Bronchial epithelial cell (primary cell): Measurements from ENCODE around the gene EXOC6B. TPM values are rescaled to one million over a fixed set of nuclear protein-coding genes. Genes with fewer than 3 reads are reported as not detected.

Source experiments
- DNase-seq: peaks from one replicate; pipeline ENCODE4 v3.0.0-alpha.2; 2010; ENCODE audit warnings: low read depth
- FAIRE-seq: peaks from 2 replicates; lab custom pipeline; 2011; peaks lifted over from hg19 to GRCh38; lab: Jason Lieb, UNC
- H3K27me3 ChIP-seq: 2 replicates; pipeline ENCODE4 v1.5.1; 2011; ENCODE audit warnings: low read length; ENCODE audit not compliant: control insufficient read depth, insufficient read depth
- H3K36me3 ChIP-seq: 2 replicates; pipeline ENCODE4 v1.5.1; 2011; ENCODE audit warnings: low read length; ENCODE audit not compliant: control insufficient read depth, insufficient read depth
- H3K4me3 ChIP-seq: 2 replicates; pipeline ENCODE4 v1.5.1; 2011; ENCODE audit warnings: mild to moderate bottlenecking, low read depth, low read length, control low read depth
- total RNA-seq: library from RNA; depleted of rRNA; stranded (reverse); fragments of >200 nt; gene quantifications from 2 replicates; pipeline ENCODE4 v1.2.1, GENCODE V29; 2014
- TF ChIP-seq, protein P1 (sequence below): IDR thresholded peaks from 2 replicates; pipeline ENCODE4 v1.5.1; 2011; ENCODE audit warnings: mild to moderate bottlenecking, moderate library complexity, low read length, control low read depth, inconsistent platforms; ENCODE audit not compliant: insufficient read depth, severe bottlenecking

Gene EXOC6B
- total RNA-seq, 1 donor from 2014 or later: 26.9 TPM

DNA sequence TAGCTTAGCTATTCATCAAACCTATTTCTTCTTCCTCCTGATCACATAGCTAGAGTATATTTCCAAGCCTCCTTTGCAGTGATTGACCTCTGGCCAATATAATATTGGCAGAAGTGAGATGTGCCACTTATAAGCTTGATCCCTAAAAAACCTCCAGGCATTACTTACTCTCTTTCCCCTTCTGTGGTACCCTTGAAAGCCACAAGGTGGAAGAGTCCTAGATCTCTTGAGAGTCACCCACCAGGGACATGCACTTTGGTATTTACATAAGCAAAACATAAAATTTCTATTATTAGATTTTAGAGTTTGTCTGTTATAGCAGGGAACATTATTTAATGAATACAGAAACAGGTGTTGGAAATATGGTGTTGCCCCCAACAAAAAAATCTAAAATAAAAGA lies 112.0 kb downstream of the EXOC6B start:
- TF ChIP-seq, protein P1, sequence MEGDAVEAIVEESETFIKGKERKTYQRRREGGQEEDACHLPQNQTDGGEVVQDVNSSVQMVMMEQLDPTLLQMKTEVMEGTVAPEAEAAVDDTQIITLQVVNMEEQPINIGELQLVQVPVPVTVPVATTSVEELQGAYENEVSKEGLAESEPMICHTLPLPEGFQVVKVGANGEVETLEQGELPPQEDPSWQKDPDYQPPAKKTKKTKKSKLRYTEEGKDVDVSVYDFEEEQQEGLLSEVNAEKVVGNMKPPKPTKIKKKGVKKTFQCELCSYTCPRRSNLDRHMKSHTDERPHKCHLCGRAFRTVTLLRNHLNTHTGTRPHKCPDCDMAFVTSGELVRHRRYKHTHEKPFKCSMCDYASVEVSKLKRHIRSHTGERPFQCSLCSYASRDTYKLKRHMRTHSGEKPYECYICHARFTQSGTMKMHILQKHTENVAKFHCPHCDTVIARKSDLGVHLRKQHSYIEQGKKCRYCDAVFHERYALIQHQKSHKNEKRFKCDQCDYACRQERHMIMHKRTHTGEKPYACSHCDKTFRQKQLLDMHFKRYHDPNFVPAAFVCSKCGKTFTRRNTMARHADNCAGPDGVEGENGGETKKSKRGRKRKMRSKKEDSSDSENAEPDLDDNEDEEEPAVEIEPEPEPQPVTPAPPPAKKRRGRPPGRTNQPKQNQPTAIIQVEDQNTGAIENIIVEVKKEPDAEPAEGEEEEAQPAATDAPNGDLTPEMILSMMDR: no peak
- FAIRE-seq (no peak), DNase-seq (no peak)
- Histone ChIP-seq H3K4me3 (no peak overlapping the region), H3K27me3 (no peaks in the 10 kb centered on the region), H3K36me3 (peaks cover 5% of the 10 kb centered on the region)

DNA sequence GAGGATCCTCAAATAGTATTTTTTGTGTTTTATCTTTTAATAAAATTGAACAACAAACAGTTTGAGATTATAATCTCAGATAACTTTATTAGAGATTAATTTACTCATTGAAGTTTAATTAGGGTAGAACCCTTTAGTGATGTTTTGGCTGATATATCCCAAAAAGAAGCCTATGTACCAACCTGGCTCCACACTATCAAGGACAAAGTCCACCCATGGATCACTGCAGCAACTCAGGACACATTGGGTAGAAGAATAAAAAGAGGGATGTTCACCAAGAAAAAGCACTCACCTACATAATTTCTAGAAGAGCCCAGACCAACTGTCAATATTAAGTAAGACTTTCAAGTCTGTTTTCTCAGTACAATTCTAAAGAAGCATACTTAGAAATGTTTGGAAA lies 112.9 kb downstream of the EXOC6B start:
- Histone ChIP-seq H3K4me3 (no peak overlapping the region), H3K36me3 (peaks cover 3% of the 10 kb centered on the region), H3K27me3 (no peaks in the 10 kb centered on the region)
- DNase-seq (no peak), FAIRE-seq (no peak)
- TF ChIP-seq, protein P1: no peak

DNA sequence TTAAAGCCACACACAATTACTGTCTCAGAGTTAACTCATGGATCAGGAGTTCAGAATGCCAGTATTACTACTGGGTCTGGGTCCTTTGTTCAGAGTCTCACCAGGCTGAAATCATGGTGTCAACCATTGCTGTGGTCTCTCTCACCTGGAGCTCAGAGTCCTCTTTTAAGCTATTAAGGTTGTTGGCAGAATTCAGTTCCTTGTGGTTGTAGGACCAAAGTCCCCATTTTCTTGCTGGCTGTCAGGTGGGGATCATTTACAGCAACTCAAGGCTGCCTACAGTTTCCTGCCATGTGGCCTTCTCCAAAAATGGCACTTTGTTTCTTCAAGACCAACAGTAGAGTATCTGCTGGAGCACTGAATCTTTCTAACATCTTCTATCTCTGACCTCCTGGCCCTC lies 113.5 kb downstream of the EXOC6B start:
- no peak for DNase-seq
- TF ChIP-seq, protein P1: no peak
- FAIRE-seq: no peak
- peaks cover 2% of the 10 kb centered on the region for H3K36me3 ChIP-seq
- H3K4me3 ChIP-seq: no peak overlapping the region
- no peaks in the 10 kb centered on the region for H3K27me3 ChIP-seq

DNA sequence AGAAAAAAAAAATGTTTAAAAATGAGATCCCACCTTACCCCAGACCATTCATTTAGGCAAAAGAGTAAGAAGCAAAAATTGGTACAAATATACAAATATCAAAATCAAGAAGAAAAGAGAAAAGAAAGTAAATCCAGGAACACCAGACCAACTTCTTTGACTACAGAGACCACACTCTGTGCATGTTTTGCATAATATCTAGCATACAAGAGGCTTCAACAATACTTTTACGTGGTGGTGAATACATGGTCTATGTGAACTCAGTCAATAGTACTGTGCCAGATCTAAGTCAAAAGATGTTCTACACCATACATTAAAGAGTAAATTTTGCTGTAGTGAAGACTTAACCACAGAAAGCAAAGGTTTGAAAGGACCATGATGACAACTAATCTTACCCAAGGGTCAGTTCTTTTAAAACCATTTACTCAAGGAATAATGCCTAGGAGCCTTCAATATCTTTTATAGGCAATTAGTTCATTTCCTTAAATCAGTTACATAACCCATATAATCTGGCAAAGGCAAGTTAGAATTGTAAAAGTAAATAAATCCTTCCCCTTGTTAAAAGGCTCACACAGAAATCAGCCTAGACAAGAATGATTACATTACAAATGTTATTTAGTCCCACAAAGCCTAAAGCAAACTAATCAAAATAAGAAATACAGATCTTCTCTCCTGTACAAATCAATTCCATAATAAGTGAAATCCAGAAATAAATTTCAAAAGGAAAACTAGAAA lies 115.2 kb downstream of the EXOC6B start:
- DNase-seq (no peak), FAIRE-seq (no peak)
- peaks cover 2% of the 10 kb centered on the region for H3K36me3 ChIP-seq
- TF ChIP-seq, protein P1: no peak
- no peaks in the 10 kb centered on the region for H3K27me3 ChIP-seq
- H3K4me3 ChIP-seq: no peak overlapping the region

DNA sequence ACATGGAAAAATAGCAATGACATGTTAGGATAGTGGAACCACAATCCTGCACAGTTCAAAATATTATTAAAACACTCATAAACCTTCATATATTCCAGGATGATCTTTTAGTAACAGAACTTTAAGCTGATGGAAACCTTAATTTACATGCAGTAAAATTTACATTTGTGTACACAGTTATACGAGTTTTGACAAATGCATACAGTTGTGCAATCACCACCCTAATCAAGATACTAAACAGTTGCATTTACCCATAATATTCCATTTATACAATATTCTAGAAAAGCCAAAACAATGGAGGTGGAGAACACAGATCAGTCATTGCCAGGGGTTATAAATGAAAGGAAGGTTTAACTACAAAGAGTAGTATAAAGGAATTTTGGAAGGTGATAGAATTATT lies 117.6 kb downstream of the EXOC6B start:
- DNase-seq: no peak

More for the DNA sequence above, 117.6 kb downstream of the EXOC6B start:
- TF ChIP-seq, protein P1: no peak
- no peaks in the 10 kb centered on the region for H3K27me3 ChIP-seq
- no peak for FAIRE-seq
- peaks cover 2% of the 10 kb centered on the region for H3K36me3 ChIP-seq
- no peak overlapping the region for H3K4me3 ChIP-seq
